CD4-positive, alpha-beta T cell (primary cell): ENCODE results near the gene NKX3-2. TPM values are rescaled to one million over a fixed set of nuclear protein-coding genes. Genes with fewer than 3 reads are reported as not detected.

Source experiments
- ATAC-seq: fragments of 200-7000 bp; cut with Tn5 transposase; one replicate; pipeline ENCODE4 v1.10.0; 2022; ENCODE audit warnings: mild to moderate bottlenecking; ENCODE audit not compliant: poor library complexity
- CTCF ChIA-PET: fragments of 350-600 bp; sonication (Branson Sonifier 250); formaldehyde crosslinking; loops from one replicate; lab custom pipeline; 2021; ENCODE audit warnings: antibody characterized with exemption, inconsistent platforms; lab: Charles Lee
- POLR2A ChIA-PET: fragments of 350-600 bp; sonication (Branson Sonifier 250); formaldehyde crosslinking; loops from one replicate; lab custom pipeline; 2021; ENCODE audit warnings: antibody characterized with exemption, inconsistent platforms; lab: Charles Lee
- DNase-seq, 14 experiments: peaks; one replicate each; pipeline ENCODE4 v3.0.0-alpha.2; 2013 to 2020; ENCODE audit warnings: mixed read lengths in 2 of 14
- H3K27ac ChIP-seq, 2 donors: one replicate each; pipeline versions ENCODE4 v1.5.1 to v1.7.0; 2013; ENCODE audit warnings: low read length in 2 of 2, low read depth in 1 of 2, mild to moderate bottlenecking in 1 of 2
- H3K27me3 ChIP-seq, 2 experiments: 1 replicate in 1 of 2; 2 replicates in 1 of 2; pipeline versions ENCODE4 v1.6.1 to v1.7.0; 2013; ENCODE audit warnings: low read length in 2 of 2, control low read depth in 1 of 2, mild to moderate bottlenecking in 1 of 2, moderate library complexity in 1 of 2; ENCODE audit not compliant: insufficient read depth in 2 of 2, control insufficient read depth in 1 of 2
- H3K36me3 ChIP-seq: one replicate; pipeline ENCODE4 v1.6.1; 2013; ENCODE audit warnings: low read length, control low read depth; ENCODE audit not compliant: insufficient read depth
- H3K4me1 ChIP-seq: one replicate; pipeline ENCODE4 v1.6.1; 2013; ENCODE audit warnings: low read length, control low read depth; ENCODE audit not compliant: insufficient read depth
- H3K4me3 ChIP-seq: one replicate; pipeline ENCODE4 v1.5.1; 2013; ENCODE audit warnings: mild to moderate bottlenecking, low read length, moderate library complexity
- H3K9me3 ChIP-seq, 2 experiments: 1 replicate in 1 of 2; 2 replicates in 1 of 2; pipeline versions ENCODE4 v1.6.1 to v1.7.0; 2013; ENCODE audit warnings: low read length in 2 of 2, mild to moderate bottlenecking in 2 of 2, control low read depth in 1 of 2, moderate library complexity in 1 of 2; ENCODE audit not compliant: control insufficient read depth in 1 of 2, insufficient read depth in 1 of 2
- H3K27ac Mint-ChIP-seq: one replicate; pipeline ENCODE4 v1.8.0; 2020; ENCODE audit warnings: mixed read lengths
- H3K27me3 Mint-ChIP-seq: one replicate; pipeline ENCODE4 v1.8.0; 2021; ENCODE audit warnings: mixed read lengths
- H3K36me3 Mint-ChIP-seq: one replicate; pipeline ENCODE4 v1.8.0; 2021; ENCODE audit warnings: low read depth, mixed read lengths
- H3K4me1 Mint-ChIP-seq: one replicate; pipeline ENCODE4 v1.8.0; 2021; ENCODE audit warnings: low read depth, mixed read lengths
- H3K4me3 Mint-ChIP-seq: one replicate; pipeline ENCODE4 v1.8.0; 2020; ENCODE audit warnings: mild to moderate bottlenecking, mixed read lengths
- H3K9me3 Mint-ChIP-seq: one replicate; pipeline ENCODE4 v1.8.0; 2020; ENCODE audit warnings: mixed read lengths
- CTCF ChIP-seq: fragments of 200-600 bp; IDR thresholded peaks from one replicate; pipeline ENCODE4 v1.8.0; 2022; ENCODE audit warnings: antibody characterized with exemption, mild to moderate bottlenecking
- intact Hi-C, 2 experiments: fragments of 100-400 bp; cut with DNase I in 1 of 2; cut with micrococcal nuclease in 1 of 2; formaldehyde crosslinking; loops; one replicate each; pipeline versions ENCODE4 v1.15.1 to v1.9.0; 2023 to 2025; cut with DNase I, micrococcal nuclease
- total RNA-seq, 174 experiments: library from RNA in 2 of 174; stranded (reverse) in 2 of 174; gene quantifications; one replicate each; pipeline ENCODE4 v1.2.3 and lab custom pipeline; 2021 to 2026

Gene NKX3-2
- total RNA-seq, 2 experiments from 2014 or later: not detected

GRCh38 chr4:13541720-13542576 lies 2.4 kb downstream of the NKX3-2 start:
- intact Hi-C loops: loop anchor here in 1 of 2 experiments (10.0 kb wide), 1 partner anchor 57 kb away; the partner anchor contains the start of gene RAB28
- peaks cover 86% of the 10 kb centered on the region for H3K27me3 Mint-ChIP-seq
- Histone ChIP-seq H3K4me1 (peaks cover 79% of the 10 kb centered on the region), H3K27ac (no peak overlapping the region), H3K36me3 (no peaks in the 10 kb centered on the region), H3K4me3 (peak overlapping the region; percentile 19), H3K27me3 (peaks cover 88 to 98% of the 10 kb centered on the region in 2 experiments), H3K9me3 (peaks cover 43 to 79% of the 10 kb centered on the region in 2 experiments)
- no peak overlapping the region for H3K27ac Mint-ChIP-seq
- ChIA-PET POLR2A (no interaction called here), CTCF (interaction anchor here (0.8 to 2.2 kb wide), 2 partner anchors 10 to 15 kb away, joined by 3 to 9 read pairs; no protein-coding TSS in a partner anchor)
- peak overlapping the region; percentile 71 for H3K4me3 Mint-ChIP-seq
- no peaks in the 10 kb centered on the region for H3K36me3 Mint-ChIP-seq
- TF ChIP-seq CTCF: no peak
- no peaks in the 10 kb centered on the region for H3K9me3 Mint-ChIP-seq
- peaks cover 70% of the 10 kb centered on the region for H3K4me1 Mint-ChIP-seq
- ATAC-seq (peak; percentile 34), DNase-seq (peak in 6 of 14 experiments; percentile 26 to 63 (median 36))

GRCh38 chr4:13541176-13541604 lies 3.1 kb downstream of the NKX3-2 start:
- no peaks in the 10 kb centered on the region for H3K36me3 ChIP-seq
- peak overlapping the region; percentile 71 for H3K4me3 Mint-ChIP-seq
- H3K27ac Mint-ChIP-seq: no peak overlapping the region
- ChIA-PET POLR2A (no interaction called here), CTCF (interaction anchor here (2.2 kb wide), 1 partner anchor 9 kb away, joined by 9 read pairs; no protein-coding TSS in a partner anchor)
- no peak overlapping the region for H3K27ac ChIP-seq
- TF ChIP-seq CTCF: no peak
- intact Hi-C loops: loop anchor here in 1 of 2 experiments (10.0 kb wide), 1 partner anchor 56 kb away; the partner anchor contains the start of gene RAB28
- H3K4me3 ChIP-seq: no peak overlapping the region
- peaks cover 68% of the 10 kb centered on the region for H3K4me1 Mint-ChIP-seq
- peaks cover 88 to 97% of the 10 kb centered on the region in 2 experiments for H3K27me3 ChIP-seq
- peaks cover 37 to 83% of the 10 kb centered on the region in 2 experiments for H3K9me3 ChIP-seq
- no peak for ATAC-seq
- H3K27me3 Mint-ChIP-seq: peaks cover 86% of the 10 kb centered on the region
- no peaks in the 10 kb centered on the region for H3K36me3 Mint-ChIP-seq
- DNase-seq: no peak
- peaks cover 75% of the 10 kb centered on the region for H3K4me1 ChIP-seq
- H3K9me3 Mint-ChIP-seq: no peaks in the 10 kb centered on the region

- H3K4me1 ChIP-seq: peaks cover 79% of the 10 kb centered on the region
- no peaks in the 10 kb centered on the region for H3K36me3 ChIP-seq
- no peak overlapping the region for H3K27ac Mint-ChIP-seq
- peaks cover 91 to 97% of the 10 kb centered on the region in 2 experiments for H3K27me3 ChIP-seq
- DNase-seq (no peak), ATAC-seq (no peak)
- peaks cover 32 to 89% of the 10 kb centered on the region in 2 experiments for H3K9me3 ChIP-seq
- peaks cover 66% of the 10 kb centered on the region for H3K4me1 Mint-ChIP-seq
- H3K27me3 Mint-ChIP-seq: peaks cover 86% of the 10 kb centered on the region
- intact Hi-C loops: loop anchor here in 1 of 2 experiments (10.0 kb wide), 1 partner anchor 56 kb away; the partner anchor contains the start of gene RAB28
- H3K36me3 Mint-ChIP-seq: no peaks in the 10 kb centered on the region
- H3K4me3 ChIP-seq: no peak overlapping the region
- H3K27ac ChIP-seq: no peak overlapping the region
- peak overlapping the region; percentile 62 for H3K4me3 Mint-ChIP-seq
- TF ChIP-seq CTCF: no peak
- ChIA-PET POLR2A (no interaction called here), CTCF (interaction anchor here (2.2 kb wide), 1 partner anchor 9 kb away, joined by 9 read pairs; no protein-coding TSS in a partner anchor)
- no peaks in the 10 kb centered on the region for H3K9me3 Mint-ChIP-seq
Measured at GRCh38 chr4:13540446-13541175, 3.7 kb downstream of the NKX3-2 start.
